Measurements from ENCODE around the gene SYN1.

- no peak for TF ChIP-seq POLR2A (IDR thresholded peaks at IDR 0.05; ENCODE audit: low read length)
- no peak for TF ChIP-seq CTCF (IDR thresholded peaks at IDR 0.05)
- no peak for TF ChIP-seq RFX5 (IDR thresholded peaks at IDR 0.05)
These were observed 42.5 kb upstream of the SYN1 start for GRCh38 chrX:47662144-47662657.

Data from A549 (cell line).